OCI-M2 (cell line): Measurements from ENCODE around the gene NGEF.

ENCODE experiments used
- DNase-seq: peaks from one replicate; lab custom pipeline; 2025; ENCODE audit not compliant: unreplicated experiment; lab: John Stamatoyannopoulos, UW

Gene NGEF

DNA sequence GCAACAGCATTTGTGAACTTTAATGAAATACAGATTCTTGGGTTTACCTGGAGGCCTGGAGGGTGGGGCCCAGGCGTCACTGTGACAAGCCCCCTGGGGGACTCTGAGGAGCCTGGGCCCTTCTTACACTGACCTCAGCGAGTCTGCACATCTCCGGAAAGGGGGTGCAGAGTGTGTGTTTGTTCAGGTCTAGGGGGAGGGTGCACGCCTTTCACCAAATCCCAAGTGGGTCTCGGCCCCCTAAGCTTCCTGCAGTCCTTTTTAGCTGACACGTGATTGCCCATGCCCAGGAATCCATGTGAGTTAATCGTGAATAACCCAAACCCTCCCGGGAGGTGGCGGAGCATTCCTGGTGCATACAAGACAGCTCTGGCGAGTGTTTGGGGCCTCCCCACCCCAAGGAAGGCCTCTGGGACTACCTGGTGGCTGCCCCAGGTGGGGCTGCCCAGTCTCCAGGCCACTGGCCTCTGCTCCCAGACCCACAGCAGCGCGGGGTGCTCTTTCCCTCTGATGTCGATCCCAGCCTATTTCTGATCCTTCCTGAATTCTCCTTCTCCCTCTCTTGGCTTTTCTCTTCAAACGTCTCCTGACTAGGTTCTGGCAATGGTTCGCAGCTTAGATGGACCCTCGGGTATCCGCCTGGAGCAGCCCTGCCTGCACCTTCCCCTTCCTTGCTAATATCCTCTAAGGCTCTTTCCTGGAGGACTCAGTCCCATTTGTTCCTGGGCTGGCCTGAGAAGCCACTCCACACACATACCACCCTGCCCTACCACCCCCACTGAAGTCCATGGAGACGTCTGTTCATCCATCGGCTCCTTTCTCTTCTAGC, 10.0 kb downstream of the NGEF start:
- no peak for DNase-seq

DNA sequence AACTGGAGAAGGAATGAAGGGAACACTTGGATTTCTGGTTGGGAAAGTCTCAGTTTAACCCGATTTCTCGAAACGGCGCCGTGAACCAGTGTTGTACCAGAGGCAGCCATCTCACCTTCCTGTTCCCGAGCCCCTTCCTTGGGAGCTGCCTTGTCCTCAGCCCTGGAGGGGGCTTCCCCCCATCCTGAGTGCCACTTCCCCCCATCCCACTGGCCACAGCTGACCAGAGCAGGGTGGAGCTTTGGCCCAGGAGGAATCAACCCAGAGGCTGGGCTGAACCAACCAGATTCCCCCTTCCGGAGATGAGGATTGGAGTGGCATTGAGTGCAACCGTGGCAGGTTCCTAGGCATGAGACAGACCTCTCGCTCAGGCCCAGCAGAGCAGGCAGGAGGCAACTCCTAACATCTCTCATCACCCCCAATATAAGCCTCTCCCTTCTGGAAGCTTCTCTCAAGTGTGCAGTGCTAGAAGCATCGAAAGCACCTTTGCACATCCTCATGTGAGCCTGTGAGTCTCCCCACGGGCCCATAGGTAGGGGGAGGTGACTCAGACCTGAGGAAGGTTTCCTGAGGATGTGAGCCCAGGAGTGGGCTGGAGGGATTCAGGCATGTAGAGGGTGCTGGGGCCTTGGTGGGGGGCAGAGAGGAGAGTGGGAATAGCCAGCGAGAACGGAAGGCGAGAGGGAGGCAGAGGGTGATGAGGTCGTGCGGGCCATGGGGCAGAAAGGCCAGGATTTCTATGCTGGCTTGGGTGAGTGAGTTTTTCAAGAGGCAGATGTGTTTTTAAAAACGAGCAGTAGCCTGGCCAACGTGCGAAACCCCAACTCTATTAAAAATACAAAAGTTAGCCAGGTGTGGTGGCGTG, 11.9 kb downstream of the NGEF start:
- DNase-seq = no peak

DNA sequence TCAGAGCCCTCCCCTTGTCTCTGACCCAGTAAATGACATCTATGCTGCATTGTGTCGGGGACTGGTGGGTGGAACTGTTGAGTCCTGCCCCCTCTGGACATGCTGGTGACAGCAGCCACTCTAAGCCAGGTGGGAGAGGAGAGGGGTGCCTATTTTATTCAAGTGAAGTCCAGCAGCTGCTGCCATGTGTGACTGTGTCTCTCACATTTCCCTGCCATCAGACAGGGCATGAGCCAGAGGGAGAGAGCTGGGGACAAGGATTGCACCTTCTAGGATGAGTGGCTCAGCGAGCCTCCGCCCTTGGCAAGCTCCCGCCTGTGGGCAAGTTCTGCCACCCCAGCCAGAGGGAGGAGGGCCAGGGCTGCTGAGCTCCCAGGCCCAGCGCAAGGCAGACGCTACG, 13.7 kb downstream of the NGEF start:
- DNase-seq = no peak

DNA sequence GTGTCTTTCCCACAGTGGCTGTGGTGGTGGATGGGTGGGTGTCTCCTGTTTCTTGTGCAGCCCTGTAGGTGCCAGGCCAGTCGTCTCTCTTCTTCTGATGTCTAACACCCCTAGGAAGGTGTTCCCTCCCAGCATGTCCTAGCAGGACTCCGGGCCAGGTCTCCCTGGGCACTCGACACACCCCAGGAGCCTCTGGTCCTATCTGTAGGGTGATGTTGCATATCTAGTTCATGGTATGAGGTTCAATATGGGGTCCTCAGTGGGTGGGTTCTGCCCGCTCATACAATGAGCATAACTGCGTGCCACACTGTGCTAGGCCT, 14.4 kb downstream of the NGEF start:
- no peak for DNase-seq

DNA sequence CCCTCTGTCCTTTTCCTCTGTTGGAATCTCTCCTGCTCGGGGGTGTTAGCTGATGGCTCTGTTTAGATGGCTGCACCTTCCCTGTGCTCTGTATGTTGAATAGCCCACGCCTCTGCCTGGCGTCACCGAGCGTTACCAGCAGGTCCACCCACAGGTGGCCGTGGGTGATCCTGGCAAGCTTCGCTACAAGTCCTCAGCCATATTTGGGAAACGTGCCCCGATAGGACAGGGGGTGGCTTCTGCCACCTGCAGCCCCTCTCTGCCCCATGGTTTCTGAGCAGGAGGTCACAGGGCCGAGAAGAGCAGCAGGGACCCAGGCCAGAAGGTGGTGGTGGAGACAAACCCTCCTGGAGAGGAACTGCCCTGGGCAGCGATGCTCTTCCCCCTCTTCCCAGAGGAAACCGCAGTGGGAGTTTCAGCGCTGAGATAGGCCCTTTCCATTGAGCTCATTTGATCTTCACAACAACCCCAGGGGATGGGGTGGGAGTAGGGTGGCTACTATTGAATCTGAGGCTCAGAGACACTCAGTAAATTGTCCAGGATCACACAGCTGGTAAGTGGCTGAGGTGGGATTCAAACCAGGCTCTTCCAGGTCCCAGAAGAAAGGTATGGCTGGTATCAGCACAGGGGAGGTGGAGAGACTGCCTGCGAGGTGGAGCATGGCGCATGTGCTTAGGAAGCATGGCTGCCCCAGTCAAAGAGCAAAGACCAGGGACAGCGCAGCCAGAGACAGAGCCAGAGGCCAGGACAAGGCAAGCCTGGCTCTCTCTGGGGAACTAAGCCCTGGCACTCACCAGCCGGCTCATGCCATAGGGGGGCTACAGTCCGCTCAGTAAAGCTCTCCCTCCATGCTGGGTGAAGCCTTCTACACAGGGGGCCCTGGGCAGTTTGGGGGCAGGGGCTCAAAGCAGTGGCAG, 15.0 kb downstream of the NGEF start:
- DNase-seq = no peak

- no peak for DNase-seq
Measured at GRCh38 chr2:232994446-232994845, 18.6 kb downstream of the NGEF start.

- no peak for DNase-seq
Measured at GRCh38 chr2:232993231-232993821, 19.7 kb downstream of the NGEF start.

GRCh38 chr2:232986155-232986554, 26.9 kb downstream of the NGEF start:
- no peak for DNase-seq

DNA sequence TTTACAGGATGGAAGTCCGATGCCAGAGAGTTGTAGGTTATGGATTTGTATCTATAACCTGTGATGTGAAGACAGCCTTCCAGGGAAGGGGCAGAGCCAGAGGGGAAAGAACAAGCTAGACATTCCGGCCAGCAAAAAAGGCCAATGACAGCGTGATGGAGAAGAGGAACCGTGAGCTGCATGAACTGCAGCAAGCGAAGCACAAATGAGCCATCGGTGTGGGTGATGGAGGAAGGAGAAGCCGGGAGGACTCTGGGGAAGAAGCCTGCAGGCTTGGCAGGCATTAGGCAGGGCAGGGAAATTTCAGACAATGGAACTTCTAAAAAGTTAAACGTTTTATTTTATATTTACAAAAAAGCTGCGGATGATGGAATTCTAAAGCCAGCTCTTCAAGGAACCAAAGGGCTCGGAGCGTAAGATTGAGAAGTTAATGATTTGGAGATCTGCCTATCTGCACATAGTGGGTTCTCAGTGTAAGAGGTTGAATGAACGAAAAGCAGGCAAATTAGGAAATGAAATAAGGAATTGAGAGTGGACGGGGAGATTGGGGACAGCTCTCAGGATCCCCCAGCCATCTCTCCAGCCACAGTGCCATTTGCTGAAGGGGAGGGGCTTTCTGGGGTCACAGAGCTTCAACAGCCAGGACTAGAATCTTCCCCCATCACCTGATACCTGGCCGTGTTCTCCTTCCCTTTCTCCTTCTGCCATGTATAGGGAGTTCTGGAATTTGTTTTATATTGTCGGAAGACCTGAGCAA, 28.4 kb downstream of the NGEF start:
- DNase-seq = no peak

- DNase-seq = no peak
Measured at GRCh38 chr2:232983669-232984140, 29.4 kb downstream of the NGEF start.

- no peak for DNase-seq
Measured at GRCh38 chr2:232982926-232983668, 30.0 kb downstream of the NGEF start.

GRCh38 chr2:232981767-232982360, 31.2 kb downstream of the NGEF start:
- DNase-seq = no peak

GRCh38 chr2:232981356-232981755, 31.7 kb downstream of the NGEF start:
- DNase-seq = no peak

DNA sequence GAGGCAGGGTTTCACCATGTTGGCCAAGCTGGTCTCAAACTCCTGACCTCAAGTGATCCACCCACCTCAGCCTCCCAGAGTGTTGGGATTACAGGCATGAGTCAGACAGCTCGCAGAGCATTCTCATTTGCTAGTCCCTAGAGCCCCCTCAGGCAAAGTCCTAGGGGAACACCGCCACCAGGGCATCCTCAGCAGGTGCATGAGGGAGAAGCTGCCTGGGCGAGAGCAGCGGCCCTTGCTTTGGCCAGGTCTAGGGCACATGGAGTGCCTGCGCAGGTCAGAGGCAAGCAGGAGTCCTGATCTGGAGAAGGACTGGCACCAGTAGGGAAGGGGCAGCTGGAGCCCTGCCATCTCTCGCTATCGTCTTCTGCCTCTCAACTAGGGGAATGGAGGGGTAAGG, 32.4 kb downstream of the NGEF start:
- no peak for DNase-seq

DNA sequence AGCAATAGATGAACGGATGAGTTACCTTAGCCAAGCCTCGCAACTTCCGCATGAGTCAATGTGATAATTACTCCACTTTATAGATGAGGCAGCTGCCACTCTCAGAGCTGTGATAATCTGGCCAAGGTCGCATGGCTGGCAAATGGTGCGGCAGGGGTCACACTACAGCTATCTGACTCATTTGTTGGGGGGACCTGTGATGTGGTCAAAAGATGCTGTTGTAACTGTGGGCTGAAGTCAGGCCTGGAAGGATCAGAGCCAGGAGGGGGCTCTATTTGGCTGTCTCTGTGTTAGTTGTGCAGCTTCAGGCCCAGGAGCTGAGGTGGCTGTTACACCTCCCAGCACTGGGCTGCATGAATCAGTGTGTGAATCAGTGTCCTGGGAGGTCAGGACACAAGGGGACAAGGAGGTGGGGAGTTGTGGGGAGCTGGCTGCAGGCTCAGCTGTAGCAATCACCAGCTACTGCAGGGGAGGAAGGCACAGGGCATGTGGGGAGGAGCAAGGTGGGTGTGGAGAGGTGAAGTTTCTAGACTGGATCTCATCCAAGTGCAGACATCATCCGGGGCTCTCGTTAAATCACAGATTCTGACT, 33.1 kb downstream of the NGEF start:
- DNase-seq = no peak

DNA sequence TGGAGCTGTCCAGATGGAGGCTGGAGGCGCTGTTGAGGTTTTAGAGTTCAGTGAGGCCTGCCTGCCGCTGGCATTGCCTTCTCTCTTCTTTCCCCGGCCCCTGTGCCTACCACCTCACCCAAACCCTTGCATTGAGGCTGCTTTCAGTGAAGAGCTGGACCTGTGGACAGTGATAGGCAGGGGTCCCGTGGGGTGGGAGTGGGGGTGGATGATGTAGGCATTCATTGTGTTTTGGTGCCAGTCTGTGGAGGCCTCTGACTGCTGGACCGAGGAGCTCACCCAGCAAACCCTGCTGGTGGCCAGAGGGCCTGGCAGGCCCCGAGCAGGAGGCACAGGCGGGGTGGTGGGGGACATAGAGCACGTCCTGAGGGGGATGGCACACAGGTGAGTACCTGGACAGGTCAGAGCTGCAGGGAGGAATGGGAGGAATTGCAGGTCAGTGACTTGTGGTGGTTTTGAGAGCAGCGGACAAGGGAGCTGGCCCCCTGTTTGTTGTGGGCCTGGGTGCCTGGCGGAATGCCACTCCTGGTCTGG, 35.6 kb downstream of the NGEF start:
- DNase-seq = no peak

DNA sequence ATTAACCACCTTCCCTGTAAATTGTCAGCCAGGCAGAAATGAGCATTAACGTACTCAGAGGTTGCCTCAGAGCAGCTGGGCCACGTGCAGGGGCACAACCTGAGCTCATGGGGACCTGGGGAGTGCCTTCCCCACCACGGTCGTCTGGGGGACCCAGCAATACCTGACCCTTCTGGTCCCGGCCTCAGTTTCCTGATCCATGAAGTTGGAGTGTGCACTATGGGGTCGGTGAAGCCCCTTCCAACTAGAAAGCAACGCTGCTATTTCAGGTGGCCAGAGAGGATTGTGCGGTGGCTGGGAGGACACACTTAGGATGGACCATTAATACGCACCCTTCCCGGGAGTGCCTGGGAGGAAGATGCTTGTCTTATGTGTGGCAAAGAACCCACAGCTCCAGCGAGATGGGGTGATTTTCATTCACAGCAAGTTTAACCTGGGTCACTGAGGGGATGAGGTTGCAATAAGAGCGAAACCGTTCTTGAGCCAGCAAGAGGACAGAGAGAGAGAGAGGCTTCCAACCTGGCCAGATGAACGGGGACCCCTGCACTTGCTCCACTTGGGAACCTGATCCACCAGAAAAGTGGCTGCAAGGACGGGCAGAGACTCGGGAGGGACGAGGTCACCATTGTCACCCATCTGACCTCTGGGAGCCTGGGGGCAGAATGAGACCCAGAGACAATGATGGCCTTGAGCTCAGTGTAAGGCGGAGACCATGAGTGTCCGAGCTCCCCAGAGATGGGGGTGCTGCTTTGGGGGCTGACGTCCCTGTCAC, 36.2 kb downstream of the NGEF start:
- no peak for DNase-seq

GRCh38 chr2:232976176-232976575, 36.9 kb downstream of the NGEF start:
- no peak for DNase-seq
